GM12892 (cell line): ENCODE data around the gene TSEN54.

Experiments used
- POLR2A ChIP-seq: IDR thresholded peaks from 2 replicates; pipeline ENCODE4 v1.6.1; 2011; ENCODE audit warnings: low read depth, low read length, control low read depth
- POLR2AphosphoS5 ChIP-seq: IDR thresholded peaks from 2 replicates; pipeline ENCODE4 v1.6.1; 2011; ENCODE audit warnings: low read depth, low read length, control low read depth
- TAF1 ChIP-seq: IDR thresholded peaks from 2 replicates; pipeline ENCODE4 v1.6.1; 2011; ENCODE audit warnings: low read depth, mild to moderate bottlenecking, control low read depth, low read length, borderline replicate concordance

DNA sequence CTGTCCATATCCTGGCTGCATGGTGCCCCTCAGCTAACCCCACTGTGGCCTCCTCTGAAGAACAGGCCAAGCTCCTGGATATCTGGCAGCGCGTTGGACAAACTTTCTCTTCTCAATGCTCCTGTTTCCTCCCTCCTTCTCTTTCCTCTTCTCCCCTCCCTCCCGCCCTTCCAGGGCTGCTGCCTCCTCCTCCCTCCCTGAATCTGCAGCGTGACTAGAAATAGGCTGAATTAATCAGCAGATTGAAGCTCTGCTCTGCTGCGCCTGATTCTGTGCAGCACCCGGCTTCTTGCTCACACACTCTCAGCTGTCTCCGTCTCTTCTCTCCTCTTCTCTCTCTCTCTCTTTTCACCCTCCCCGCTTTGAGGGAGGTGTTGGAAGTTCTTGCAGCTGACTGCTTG lies 40.1 kb upstream of the TSEN54 start:
- TF ChIP-seq TAF1 (no peak), POLR2A (no peak), POLR2AphosphoS5 (no peak)
